ENCODE measurements around the gene RCOR3. TPM values are rescaled to one million over a fixed set of nuclear protein-coding genes. Genes with fewer than 3 reads are reported as not detected.
A peak's percentile ranks its signal among the peaks of the same experiment; 100 is the strongest.

RCOR3 gene
- total RNA-seq, 1 experiment from 2014 or later = 12.7 TPM

GRCh38 chr1:211359876-211360275, 100.7 kb downstream of the RCOR3 start:
- H2AFZ ChIP-seq (ENCODE audit: low read length) = no peak overlapping the region
- no peak overlapping the region for H3K4me3 ChIP-seq (ENCODE audit: low read length)
- POLR2A ChIA-PET (ENCODE audit: unreplicated experiment) = no interaction called here
- DNase-seq (peak; percentile 9), ATAC-seq (no peak)
- no peaks in the 10 kb centered on the region for H4K20me1 ChIP-seq (ENCODE audit: low read length)
- no peaks in the 10 kb centered on the region for H3K79me2 ChIP-seq (ENCODE audit: low read length)
- H3F3A ChIP-seq (ENCODE audit: low read length, unreplicated experiment) = no peaks in the 10 kb centered on the region
- CTCF ChIA-PET = no interaction called here
- TF ChIP-seq EZH2 (IDR thresholded peaks at IDR 0.05; ENCODE audit: low read length, unreplicated experiment) (no peak), CTCF (conservative IDR thresholded peaks at IDR 0.05; ENCODE audit: low read depth, low read length) (no peak), EZH2phosphoT487 (IDR thresholded peaks at IDR 0.05; ENCODE audit: borderline replicate concordance, low read length) (no peak)
- no peaks in the 10 kb centered on the region for H3K27me3 ChIP-seq (ENCODE audit: low read length)
- H3K36me3 ChIP-seq (ENCODE audit: low read depth, low read length) = no peaks in the 10 kb centered on the region
- H3K9me3 ChIP-seq (ENCODE audit: low read length) = no peaks in the 10 kb centered on the region
- no TSS peak for BruUV-seq (replicated peaks)
- H3K27ac ChIP-seq (ENCODE audit: low read length) = no peak overlapping the region
- no peaks in the 10 kb centered on the region for H3K4me1 ChIP-seq (ENCODE audit: insufficient read depth, low read length)
- H3K4me2 ChIP-seq (ENCODE audit: low read length) = no peak overlapping the region
- intact Hi-C loops (cut with micrococcal nuclease) = no loop called here
- H3K9me2 ChIP-seq (replicated peaks; ENCODE audit: low read length) = no peaks in the 10 kb centered on the region
- H3K9ac ChIP-seq (ENCODE audit: low read length) = no peak overlapping the region

GRCh38 chr1:211361202-211361601, 102.0 kb downstream of the RCOR3 start:
- Histone ChIP-seq H2AFZ (ENCODE audit: low read length) (no peak overlapping the region), H3F3A (ENCODE audit: low read length, unreplicated experiment) (no peaks in the 10 kb centered on the region), H3K9ac (ENCODE audit: low read length) (no peak overlapping the region), H3K4me2 (ENCODE audit: low read length) (no peak overlapping the region), H3K79me2 (ENCODE audit: low read length) (no peaks in the 10 kb centered on the region), H3K27me3 (ENCODE audit: low read length) (no peaks in the 10 kb centered on the region), H3K4me3 (ENCODE audit: low read length) (no peak overlapping the region), H3K27ac (ENCODE audit: low read length) (no peak overlapping the region), H4K20me1 (ENCODE audit: low read length) (no peaks in the 10 kb centered on the region), H3K36me3 (ENCODE audit: low read depth, low read length) (no peaks in the 10 kb centered on the region), H3K9me3 (ENCODE audit: low read length) (no peaks in the 10 kb centered on the region), H3K4me1 (ENCODE audit: insufficient read depth, low read length) (no peaks in the 10 kb centered on the region), H3K9me2 (replicated peaks; ENCODE audit: low read length) (no peaks in the 10 kb centered on the region)
- CTCF ChIA-PET = no interaction called here
- TF ChIP-seq CTCF (conservative IDR thresholded peaks at IDR 0.05; ENCODE audit: low read depth, low read length) (no peak), EZH2phosphoT487 (IDR thresholded peaks at IDR 0.05; ENCODE audit: borderline replicate concordance, low read length) (no peak), EZH2 (IDR thresholded peaks at IDR 0.05; ENCODE audit: low read length, unreplicated experiment) (no peak)
- no peak for ATAC-seq
- intact Hi-C loops (cut with micrococcal nuclease) = no loop called here
- POLR2A ChIA-PET (ENCODE audit: unreplicated experiment) = no interaction called here
- BruUV-seq (replicated peaks) = no TSS peak
- no peak for DNase-seq

Other genes starting within 250 kb of the RCOR3 start
- gene KCNH1, start 125.2 kb upstream of the RCOR3 start, total RNA-seq (2014; rRNA removed) = not detected in 2 replicates
- 5.1 and 12.2 TPM in 2 replicates for gene TRAF5, start 67.5 kb downstream of the RCOR3 start, total RNA-seq (2014; rRNA removed)
- not detected in 2 replicates for gene RD3, start 232.8 kb downstream of the RCOR3 start, total RNA-seq (2014; rRNA removed)

Measured in PC-3 (cell line).